ENCODE measurements around the gene MERTK. TPM values are rescaled to one million over a fixed set of nuclear protein-coding genes. Genes with fewer than 3 reads are reported as not detected.
"Not testable (repeated sequence)": the region's sequence is repeated elsewhere in the genome, so short reads cannot be mapped to it uniquely, and the experiment has no call there.

Gene MERTK
- polyA plus RNA-seq, 4 donors = 19.5 to 24.6 (median 23.1) TPM

GRCh38 chr2:112034924-112035323 is 136.5 kb downstream of the MERTK start:
- no peak for DNase-seq (ENCODE audit: low read depth in 4 of 4, low spot score in 3 of 4)

DNA sequence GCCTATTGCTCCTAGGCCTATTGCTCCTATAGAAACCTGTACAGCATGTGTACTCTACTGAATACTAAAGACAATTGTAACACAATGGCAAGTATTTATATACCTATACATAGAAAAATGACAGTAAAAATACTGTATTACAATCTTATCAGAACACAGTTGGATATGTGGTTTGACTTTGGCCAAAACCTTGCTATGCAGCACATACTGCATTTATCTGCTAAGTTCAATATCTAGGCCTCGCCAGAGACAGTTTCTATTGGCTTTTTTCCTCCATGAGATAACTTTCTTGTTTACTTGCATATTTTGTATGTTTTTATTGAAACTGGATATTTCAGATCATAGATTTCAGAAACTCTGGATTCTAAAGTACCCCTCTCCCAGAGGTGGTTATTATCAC is 137.4 kb downstream of the MERTK start:
- no peak for DNase-seq (ENCODE audit: low read depth in 4 of 4, low spot score in 3 of 4)

- DNase-seq (ENCODE audit: low read depth in 4 of 4, low spot score in 3 of 4) = not testable (repeated sequence)
These were observed 141.1 kb downstream of the MERTK start for GRCh38 chr2:112039556-112039955.

GRCh38 chr2:112040066-112040465 is 141.7 kb downstream of the MERTK start:
- DNase-seq (ENCODE audit: low read depth in 4 of 4, low spot score in 3 of 4) = not testable (repeated sequence)

DNA sequence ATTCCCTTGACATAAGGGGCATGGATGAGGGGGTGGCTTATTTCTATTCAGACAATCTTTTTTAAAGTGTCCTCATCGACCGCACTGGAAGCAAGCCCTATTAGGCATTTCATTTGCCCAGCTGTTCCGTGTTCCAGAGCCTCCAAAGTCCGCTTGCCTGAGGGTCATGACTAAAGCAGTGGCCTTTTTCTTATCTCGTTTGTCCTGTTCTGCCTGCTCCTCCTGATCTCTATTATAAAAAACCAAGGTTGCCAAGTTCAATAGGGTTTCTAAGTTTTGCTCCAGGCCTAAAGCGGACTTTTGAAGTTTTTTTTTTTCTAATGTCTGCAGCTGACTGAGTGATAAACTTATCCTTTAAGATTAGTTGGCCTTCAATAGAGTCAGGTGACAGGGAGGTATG is 143.1 kb downstream of the MERTK start:
- not testable (repeated sequence) for DNase-seq (ENCODE audit: low read depth in 4 of 4, low spot score in 3 of 4)

DNA sequence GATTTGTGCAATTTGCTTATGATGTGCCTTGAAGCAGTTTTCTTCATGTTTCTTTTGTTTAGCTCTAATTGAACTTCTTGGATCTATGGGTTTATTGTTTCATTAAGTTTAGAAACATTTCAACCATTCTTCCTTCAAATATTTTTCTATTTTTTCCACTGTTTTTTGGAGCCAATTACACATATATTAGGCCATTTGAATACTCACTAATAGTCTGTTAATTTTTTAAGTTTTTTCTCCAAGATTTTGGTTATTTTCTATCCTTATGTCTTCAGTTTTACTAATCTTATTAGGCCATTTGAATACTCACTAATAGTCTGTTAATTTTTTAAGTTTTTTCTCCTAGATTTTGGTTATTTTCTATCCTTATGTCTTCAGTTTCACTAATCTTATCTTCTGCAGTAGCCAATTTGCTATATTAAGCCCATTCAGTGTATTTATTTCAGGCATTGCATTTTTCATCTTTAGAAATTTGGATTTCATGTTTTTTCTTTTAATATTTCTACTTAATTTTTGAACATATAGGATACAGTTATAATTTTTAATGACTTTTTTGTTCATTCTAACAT is 147.1 kb downstream of the MERTK start:
- no peak for DNase-seq (ENCODE audit: low read depth in 4 of 4, low spot score in 3 of 4)

DNA sequence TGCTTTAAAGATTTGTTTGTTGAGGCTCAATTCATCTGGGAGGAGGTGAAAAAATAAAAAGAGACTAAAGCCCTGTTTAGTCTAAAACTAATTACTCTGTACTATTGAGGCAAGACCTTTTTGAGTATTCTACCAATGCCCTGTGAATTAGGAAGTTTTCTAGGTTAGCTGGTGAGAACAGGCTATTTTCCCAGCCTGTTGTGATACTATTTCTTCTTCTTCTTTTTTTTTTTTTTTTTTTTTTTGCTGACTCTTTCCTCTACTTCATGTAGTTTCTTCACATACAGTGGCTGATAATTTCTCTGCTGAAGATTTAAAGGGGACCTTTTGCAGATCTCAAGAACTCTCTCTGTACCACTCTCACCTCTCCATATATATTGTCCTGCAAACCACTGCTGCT is 147.8 kb downstream of the MERTK start:
- no peak for DNase-seq (ENCODE audit: low read depth in 4 of 4, low spot score in 3 of 4)

GRCh38 chr2:112047537-112048235 is 149.3 kb downstream of the MERTK start:
- DNase-seq (ENCODE audit: low read depth in 4 of 4, low spot score in 3 of 4) = no peak

DNA sequence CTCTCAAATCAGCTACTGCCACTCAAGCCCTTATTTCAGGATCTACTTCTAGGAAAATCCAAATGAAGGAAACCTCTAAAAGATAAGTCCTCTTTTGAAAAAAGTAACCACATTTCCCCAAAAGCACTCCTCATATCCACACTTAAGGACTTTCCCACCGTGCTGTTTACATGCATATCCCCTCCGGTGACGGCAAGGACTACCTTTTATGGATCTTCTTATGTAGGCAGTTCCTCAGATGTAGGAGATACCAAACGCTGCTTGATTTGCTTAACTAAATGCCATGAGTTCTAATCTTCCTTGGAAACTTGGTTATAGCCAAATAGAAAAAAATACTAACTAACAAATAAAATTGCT is 149.8 kb downstream of the MERTK start:
- no peak for DNase-seq (ENCODE audit: low read depth in 4 of 4, low spot score in 3 of 4)

GRCh38 chr2:112048887-112049286 is 150.5 kb downstream of the MERTK start:
- DNase-seq (ENCODE audit: low read depth in 4 of 4, low spot score in 3 of 4) = peak in 2 of 4 donors; percentile 45 to 47

DNA sequence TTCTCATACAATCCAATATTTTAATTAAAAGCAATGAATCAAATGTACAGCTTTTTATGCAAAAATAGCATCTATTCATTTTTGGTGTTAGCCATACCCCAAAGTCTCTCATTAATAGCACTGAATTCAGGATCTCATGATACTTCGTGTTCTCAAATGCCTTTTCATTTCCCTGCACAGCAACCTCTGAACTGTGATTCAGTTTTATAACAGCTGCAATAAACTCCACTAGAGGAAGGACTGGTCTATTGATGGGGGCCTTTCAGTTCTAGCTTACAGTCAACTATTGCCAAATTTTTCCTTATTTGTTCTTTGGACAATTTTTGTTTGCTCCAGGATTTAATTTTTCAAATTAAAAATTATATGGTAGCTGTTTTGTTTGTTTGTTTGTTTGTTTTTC is 151.9 kb downstream of the MERTK start:
- DNase-seq (ENCODE audit: low read depth in 4 of 4, low spot score in 3 of 4) = no peak

- DNase-seq (ENCODE audit: low read depth in 4 of 4, low spot score in 3 of 4) = peak; percentile 87 to 97 (median 90)
These were observed 155.8 kb downstream of the MERTK start for GRCh38 chr2:112053917-112054846.

- peak; percentile 92 to 94 (median 93) for DNase-seq (ENCODE audit: low read depth in 4 of 4, low spot score in 3 of 4)
These were observed 156.7 kb downstream of the MERTK start, which contains the start of gene TMEM87B for GRCh38 chr2:112054847-112055729. Gene TMEM87B, plus strand, starts transcription at chr2:112055269. Its CDS starts 323 bp downstream, at chr2:112055592.

DNA sequence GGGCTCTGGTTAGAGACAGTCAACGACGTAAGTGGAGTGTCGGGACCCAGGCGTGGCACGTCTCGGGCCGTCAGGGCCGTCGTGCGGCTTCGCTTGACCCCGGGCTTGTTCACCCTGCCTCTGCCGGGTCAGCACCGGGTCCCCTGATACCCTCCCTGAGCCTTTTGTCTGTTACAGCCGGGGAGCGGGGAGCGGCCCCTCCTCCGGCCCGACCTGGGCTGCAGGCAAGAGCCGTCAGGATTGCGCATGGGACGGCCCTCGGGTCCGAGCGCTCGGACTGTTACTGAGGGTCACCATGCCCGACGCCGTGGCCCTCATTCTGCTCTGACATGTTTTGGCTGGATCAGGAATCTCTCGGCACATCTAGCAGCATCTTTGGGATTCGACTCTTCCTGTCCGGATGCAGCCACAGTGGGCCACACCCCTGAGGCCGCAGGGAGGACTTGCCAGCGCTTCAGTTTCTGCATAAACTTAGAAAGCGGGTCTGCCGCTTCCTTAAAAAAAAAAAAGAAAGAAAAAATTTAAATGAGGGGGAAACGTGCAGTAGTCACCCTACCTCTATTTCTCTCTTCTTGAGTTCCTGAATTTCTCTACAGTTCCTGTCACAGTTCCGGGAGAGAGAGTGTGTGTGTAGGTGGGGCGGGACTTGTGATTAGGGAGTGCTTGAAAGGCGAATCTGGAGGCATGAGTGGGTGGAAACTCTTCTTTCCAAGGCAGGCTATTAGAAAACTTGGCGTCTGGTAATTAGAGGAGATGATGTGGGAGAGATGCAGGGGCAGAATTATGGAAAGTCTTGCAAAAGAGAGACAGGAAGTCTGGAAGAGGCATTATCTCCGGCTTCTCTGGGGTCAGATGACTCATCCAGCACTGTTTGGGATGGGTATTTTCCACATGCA is 157.6 kb downstream of the MERTK start:
- DNase-seq (ENCODE audit: low read depth in 4 of 4, low spot score in 3 of 4) = peak in 3 of 4 donors; percentile 55 to 65 (median 56)

DNA sequence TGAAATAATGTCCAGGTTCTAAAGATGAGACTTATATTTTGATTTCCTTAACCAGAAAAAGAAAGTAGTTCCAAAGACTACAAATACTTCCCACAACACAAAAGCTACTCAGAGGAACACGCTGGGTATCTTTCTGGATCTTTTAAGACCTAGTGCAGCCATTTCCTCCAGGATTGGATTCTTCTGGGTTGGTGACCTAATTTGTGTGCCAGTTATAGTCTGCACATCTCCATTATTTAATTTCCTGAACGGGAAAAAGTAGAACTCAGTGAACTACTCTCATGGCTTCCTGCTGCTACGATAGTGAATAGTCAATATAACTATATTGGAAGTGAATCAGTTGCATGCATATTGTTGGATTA is 158.2 kb downstream of the MERTK start:
- no peak for DNase-seq (ENCODE audit: low read depth in 4 of 4, low spot score in 3 of 4)

- no peak for DNase-seq (ENCODE audit: low read depth in 4 of 4, low spot score in 3 of 4)
These were observed 161.3 kb downstream of the MERTK start for GRCh38 chr2:112059671-112060070.

- DNase-seq (ENCODE audit: low read depth in 4 of 4, low spot score in 3 of 4) = no peak
These were observed 162.9 kb downstream of the MERTK start for GRCh38 chr2:112061299-112061698.

GRCh38 chr2:112061840-112062239 is 163.4 kb downstream of the MERTK start:
- no peak for DNase-seq (ENCODE audit: low read depth in 4 of 4, low spot score in 3 of 4)

- no peak for DNase-seq (ENCODE audit: low read depth in 4 of 4, low spot score in 3 of 4)
These were observed 164.5 kb downstream of the MERTK start for GRCh38 chr2:112062894-112063293.
